WTC11 (cell line): ENCODE measurements around the gene C19orf53.

ENCODE experiments used
- ATF3 ChIP-seq: sonication (generic); formaldehyde crosslinking; conservative IDR thresholded peaks from 2 replicates; pipeline ENCODE4 v1.8.1; 2022; ENCODE audit warnings: mild to moderate bottlenecking, missing genetic modification reagents
- CTCF ChIP-seq: fragments of 200-600 bp; IDR thresholded peaks from 2 replicates; pipeline ENCODE4 v1.8.0; 2022; ENCODE audit warnings: antibody characterized with exemption
- ELF4 ChIP-seq: sonication (generic); formaldehyde crosslinking; IDR thresholded peaks from 2 replicates; pipeline ENCODE4 v1.8.1; 2022; ENCODE audit warnings: low read depth, mild to moderate bottlenecking, moderate library complexity, missing genetic modification reagents
- JUN ChIP-seq: sonication (generic); formaldehyde crosslinking; IDR thresholded peaks from 2 replicates; pipeline ENCODE4 v1.8.0; 2023; ENCODE audit warnings: mild to moderate bottlenecking, missing genetic modification reagents
- SOX15 ChIP-seq: fragments of 250-450 bp; sonication (Bioruptor Pico); IDR thresholded peaks from 2 replicates; pipeline ENCODE4 v1.9.0; 2021; ENCODE audit warnings: mild to moderate bottlenecking
- SP1 ChIP-seq: sonication (generic); formaldehyde crosslinking; conservative IDR thresholded peaks from 2 replicates; pipeline ENCODE4 v1.8.1; 2022; ENCODE audit warnings: missing genetic modification reagents
- ZNF281 ChIP-seq: sonication (generic); formaldehyde crosslinking; IDR thresholded peaks from 2 replicates; pipeline ENCODE4 v1.8.0; 2023; ENCODE audit warnings: mild to moderate bottlenecking, missing genetic modification reagents
- ZNF512 ChIP-seq: sonication (generic); formaldehyde crosslinking; IDR thresholded peaks from 2 replicates; pipeline ENCODE4 v1.8.1; 2022; ENCODE audit warnings: missing genetic modification reagents, borderline replicate concordance

- no peak for TF ChIP-seq ZNF281 (CRISPR knock-in tag)
- no peak for TF ChIP-seq CTCF
- no peak for TF ChIP-seq ATF3 (CRISPR knock-in tag)
- no peak for TF ChIP-seq SP1
- TF ChIP-seq JUN (CRISPR knock-in tag), result no peak
- no peak for TF ChIP-seq SOX15 (CRISPR knock-in tag)
- no peak for TF ChIP-seq ZNF512
- TF ChIP-seq ELF4 (CRISPR knock-in tag), result no peak
These were observed 38.9 kb downstream of the C19orf53 start for GRCh38 chr19:13813147-13813546.
